GM18909 (cell line): ENCODE data around the gene TENM4.

Source experiments
- ATAC-seq: cut with Tn5 transposase; IDR thresholded peaks from one replicate; pipeline ENCODE4 v1.9.1; 2021; ENCODE audit warnings: mild to moderate bottlenecking; ENCODE audit not compliant: unreplicated experiment, poor library complexity

Gene TENM4

DNA sequence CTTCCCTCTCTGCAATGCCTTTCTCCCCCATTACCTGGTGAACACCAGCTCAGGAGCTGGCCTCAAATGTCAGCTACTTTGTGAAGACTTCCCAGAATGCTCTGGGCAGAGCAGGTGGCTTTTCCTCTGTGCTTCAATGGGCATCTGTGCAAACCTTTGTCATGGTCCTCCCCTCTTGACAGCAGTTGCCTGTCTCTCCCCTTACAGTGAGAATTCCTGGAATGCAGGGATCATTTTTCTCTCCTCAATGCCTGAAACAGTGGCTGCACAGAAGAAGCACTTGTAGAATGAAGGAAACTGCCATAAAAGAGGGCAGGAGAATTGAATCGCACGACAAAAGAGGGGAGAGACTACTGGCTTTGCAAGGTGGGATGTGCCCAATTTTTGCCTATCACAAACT lies 773.4 kb downstream of the TENM4 start:
- ATAC-seq: no peak

GRCh38 chr11:78666675-78667160 lies 774.1 kb downstream of the TENM4 start:
- no peak for ATAC-seq

DNA sequence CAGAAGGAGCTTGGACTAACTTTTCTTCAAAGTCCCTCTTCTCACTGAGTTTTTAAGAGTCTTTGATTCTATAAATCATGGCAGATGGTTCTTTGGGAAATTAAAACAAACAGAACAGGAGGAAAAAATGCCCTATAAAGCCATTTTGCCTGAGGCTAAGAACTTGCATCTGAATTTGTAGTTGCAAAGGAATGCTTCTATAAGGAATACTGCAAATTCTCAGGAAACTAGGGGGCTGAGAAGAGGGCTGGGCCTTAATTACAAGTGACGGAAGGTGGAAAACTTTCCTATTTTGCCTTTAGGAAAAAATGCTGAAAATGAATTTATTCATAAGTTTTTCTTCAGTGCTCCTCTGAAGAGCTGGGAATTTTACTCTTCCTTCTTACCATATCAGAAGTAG lies 776.2 kb downstream of the TENM4 start:
- no peak for ATAC-seq

GRCh38 chr11:78662811-78663210 lies 778.0 kb downstream of the TENM4 start:
- no peak for ATAC-seq

DNA sequence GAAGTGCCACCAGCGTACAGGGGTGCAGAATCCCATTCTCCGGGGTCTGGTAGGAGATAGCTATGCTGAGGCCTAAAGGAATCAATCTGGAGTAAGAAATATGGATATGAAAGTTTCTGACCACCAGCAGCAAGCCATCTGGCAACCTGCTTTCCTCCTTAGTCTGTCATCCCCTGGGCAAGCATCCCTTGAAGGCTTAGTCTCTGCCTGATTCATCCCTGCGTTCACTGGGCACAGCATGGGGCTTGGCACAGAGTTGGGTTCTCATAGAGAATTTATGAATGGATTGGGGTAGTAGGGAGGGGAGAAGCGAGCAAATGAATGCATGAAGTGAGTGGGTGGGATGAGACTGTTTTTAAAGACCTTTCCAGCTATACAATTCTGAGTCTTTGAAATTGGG lies 780.4 kb downstream of the TENM4 start:
- ATAC-seq: no peak

DNA sequence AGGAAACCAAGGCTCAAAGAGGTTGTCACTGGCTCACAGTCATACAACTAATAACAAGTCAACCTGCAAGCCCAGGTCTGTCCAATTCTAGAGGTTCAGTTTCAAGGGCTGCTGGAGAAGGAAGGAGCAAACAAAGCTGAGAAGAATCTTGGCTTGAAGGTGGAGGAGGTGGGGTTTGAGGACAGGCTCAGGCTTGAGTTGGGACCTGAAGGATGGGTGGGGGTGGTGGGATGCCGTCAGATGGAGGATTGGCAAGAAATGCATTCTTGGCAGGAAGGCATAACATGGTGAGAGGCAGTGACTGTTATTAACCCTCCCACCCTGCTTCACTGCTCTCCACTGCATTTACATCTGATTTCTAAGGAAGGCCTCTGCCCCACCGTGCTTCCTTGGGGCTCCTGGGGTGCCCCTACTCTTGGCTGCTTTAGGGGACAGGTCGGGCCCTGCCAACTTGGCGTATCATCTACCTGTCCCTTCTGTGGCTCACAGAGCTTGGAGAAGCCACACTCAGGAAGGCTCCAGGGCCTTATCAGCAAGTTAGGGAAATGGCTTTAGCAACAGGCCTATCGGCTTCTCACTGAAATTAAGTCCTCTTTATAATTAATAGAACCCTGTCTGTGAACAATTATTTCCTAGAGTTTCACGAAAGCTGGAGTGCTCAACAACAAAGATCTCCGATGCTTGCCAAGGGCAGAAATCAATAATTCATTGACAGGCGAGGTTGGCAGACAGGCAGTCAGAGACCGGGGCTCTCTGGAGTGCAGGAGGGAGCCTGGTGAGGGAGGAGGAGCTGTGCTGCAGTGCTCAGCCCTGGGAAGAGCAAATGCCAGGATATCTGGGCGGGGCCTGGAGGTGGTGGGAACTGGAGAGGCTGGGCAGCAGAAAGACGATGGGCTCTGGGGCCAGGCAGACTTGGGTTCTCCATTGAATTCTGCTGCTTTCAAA lies 781.2 kb downstream of the TENM4 start:
- no peak for ATAC-seq

- no peak for ATAC-seq
Measured at GRCh38 chr11:78657968-78658839, 782.6 kb downstream of the TENM4 start.

GRCh38 chr11:78657441-78657840 lies 783.4 kb downstream of the TENM4 start:
- no peak for ATAC-seq

DNA sequence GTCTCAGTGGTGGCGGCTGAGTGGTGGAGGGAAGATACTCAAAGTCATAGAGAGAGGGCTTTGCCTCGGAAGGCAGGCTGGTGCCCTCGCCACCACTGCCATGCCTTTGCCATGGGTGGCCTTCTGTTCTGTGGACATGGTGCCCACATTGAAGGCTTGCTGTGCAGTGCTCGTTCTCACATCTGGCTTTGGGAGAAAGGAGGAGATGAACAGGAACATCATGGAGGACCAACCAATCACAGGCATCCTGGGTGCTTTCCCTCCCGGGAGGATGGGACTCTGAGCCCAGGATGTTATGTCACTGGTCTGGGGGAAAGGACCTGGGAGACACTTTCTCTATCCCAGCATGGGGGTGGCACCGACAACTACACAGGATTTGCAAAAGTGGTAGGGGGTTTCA lies 783.8 kb downstream of the TENM4 start:
- no peak for ATAC-seq

- no peak for ATAC-seq
Measured at GRCh38 chr11:78656327-78656726, 784.5 kb downstream of the TENM4 start.

DNA sequence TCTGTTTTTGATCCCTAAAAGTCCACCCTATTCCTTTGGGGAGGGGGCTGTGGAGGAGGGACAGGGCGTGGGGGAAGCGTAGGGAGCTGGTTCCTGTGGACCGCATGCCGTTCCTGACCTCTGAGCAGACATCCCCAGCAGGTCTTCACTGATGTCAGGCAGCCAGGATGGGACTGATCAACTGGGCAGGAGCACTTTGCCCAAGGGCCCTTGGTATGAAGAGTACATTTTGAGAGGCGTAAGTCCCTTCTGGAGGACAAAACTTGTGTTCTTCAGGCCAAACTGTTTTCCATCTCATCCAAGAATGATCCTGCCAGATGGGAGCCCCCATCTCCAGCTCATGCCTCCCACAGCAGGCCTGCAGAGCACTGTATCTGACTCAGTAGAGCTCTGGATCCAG lies 785.3 kb downstream of the TENM4 start:
- no peak for ATAC-seq

DNA sequence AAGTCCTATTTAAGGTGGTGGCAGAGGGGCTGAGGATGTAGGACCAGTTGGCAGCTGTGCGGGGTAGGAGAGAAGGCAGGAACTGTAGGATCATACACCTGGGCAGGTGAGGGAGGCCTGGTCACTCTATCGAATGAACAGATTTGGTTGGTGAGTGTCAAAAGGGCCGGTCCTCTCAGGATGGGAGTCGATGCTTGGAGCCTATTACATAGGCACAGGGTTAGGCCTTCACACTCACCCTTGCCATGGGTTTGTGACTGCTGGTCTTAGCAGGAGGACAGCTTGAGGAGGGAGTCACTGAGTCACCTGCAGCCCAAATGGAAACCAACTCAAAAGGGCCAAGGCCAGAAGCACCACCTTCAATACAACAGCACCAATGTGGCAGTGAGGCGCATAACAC lies 786.0 kb downstream of the TENM4 start:
- no peak for ATAC-seq

- no peak for ATAC-seq
Measured at GRCh38 chr11:78654071-78654470, 786.8 kb downstream of the TENM4 start.

- ATAC-seq: no peak
Measured at GRCh38 chr11:78653294-78653909, 787.4 kb downstream of the TENM4 start.

- ATAC-seq: no peak
Measured at GRCh38 chr11:78652843-78653239, 788.0 kb downstream of the TENM4 start.

- no peak for ATAC-seq
Measured at GRCh38 chr11:78651923-78652842, 788.6 kb downstream of the TENM4 start.

GRCh38 chr11:78651136-78651775 lies 789.6 kb downstream of the TENM4 start:
- no peak for ATAC-seq

DNA sequence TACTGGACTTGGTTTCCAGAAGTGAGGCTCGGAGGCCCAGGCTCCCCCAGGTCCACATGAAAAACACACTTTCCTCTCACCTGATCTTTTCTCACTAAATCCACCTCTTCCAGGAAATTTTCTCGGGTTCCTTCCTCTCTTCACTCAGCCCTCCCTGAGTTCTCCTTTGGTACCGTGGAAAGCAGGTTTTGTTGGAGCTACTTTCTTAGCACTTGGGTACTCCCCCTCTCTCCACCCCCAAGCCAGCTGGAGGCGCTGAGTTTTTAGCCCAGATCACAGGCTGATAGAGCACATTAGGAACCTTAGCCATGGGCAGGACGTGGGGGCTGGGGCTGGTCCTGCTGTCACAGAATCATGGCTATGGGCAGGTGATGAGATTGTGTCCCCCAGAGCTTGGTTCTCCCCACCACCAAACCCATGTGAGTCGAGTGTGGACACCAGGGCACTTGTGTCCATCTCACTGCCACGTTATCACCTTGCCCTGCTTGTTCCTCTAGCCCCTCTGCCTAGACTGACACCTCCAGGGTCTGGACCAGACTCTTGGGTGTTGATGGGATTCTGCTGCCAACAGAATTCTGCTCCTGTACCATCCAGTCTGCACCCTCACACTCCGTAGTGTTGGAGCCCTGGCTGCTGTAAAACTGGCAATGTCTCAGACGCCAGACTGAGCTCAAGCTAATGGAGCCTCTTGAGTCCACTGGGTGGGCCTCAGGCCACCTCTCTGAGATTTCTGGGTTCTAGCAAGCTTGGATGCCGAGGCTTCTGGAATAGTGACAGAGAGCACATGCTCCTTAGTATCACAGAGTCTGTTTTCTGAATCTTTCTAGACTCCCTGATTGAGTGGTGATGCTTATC lies 791.2 kb downstream of the TENM4 start:
- ATAC-seq: no peak
